GM23338 (cell line): ENCODE measurements around the gene ZGPAT. TPM values are rescaled to one million over a fixed set of nuclear protein-coding genes. Genes with fewer than 3 reads are reported as not detected.

Source experiments
- ATAC-seq: fragments of 200-7000 bp; cut with Tn5 transposase; 3 replicates; pipeline ENCODE4 v1.9.1; 2020
- DNase-seq: peaks from one replicate; pipeline ENCODE4 v3.0.0-alpha.2; 2015; ENCODE audit warnings: low spot score
- H2AFZ ChIP-seq: fragments of 200-600 bp; sonication (generic); 2 replicates; pipeline ENCODE4 v1.8.0; 2016; ENCODE audit warnings: antibody characterized with exemption, mild to moderate bottlenecking, moderate library complexity
- H3F3A ChIP-seq: fragments of 200-600 bp; sonication (generic); replicated peaks from 2 replicates; pipeline ENCODE4 v1.8.0; 2017; ENCODE audit warnings: antibody characterized with exemption, mixed run types, low read depth
- H3K27ac ChIP-seq: fragments of 200-600 bp; sonication (generic); 2 replicates; pipeline ENCODE4 v1.6.1; 2016; ENCODE audit warnings: low read depth
- H3K27me3 ChIP-seq: fragments of 200-600 bp; sonication (generic); 2 replicates; pipeline ENCODE4 v1.8.0; 2016; ENCODE audit warnings: mild to moderate bottlenecking, mixed run types, moderate library complexity; ENCODE audit not compliant: insufficient read depth
- H3K36me3 ChIP-seq: fragments of 200-600 bp; sonication (generic); 2 replicates; pipeline ENCODE4 v1.8.0; 2016; ENCODE audit warnings: mild to moderate bottlenecking; ENCODE audit not compliant: insufficient read depth
- H3K4me1 ChIP-seq: fragments of 200-600 bp; sonication (generic); 2 replicates; pipeline ENCODE4 v1.8.0; 2016; ENCODE audit warnings: mild to moderate bottlenecking, moderate library complexity; ENCODE audit not compliant: insufficient read depth
- H3K4me2 ChIP-seq: fragments of 200-600 bp; sonication (generic); 2 replicates; pipeline ENCODE4 v1.7.1; 2017; ENCODE audit warnings: mixed run types
- H3K4me3 ChIP-seq: fragments of 200-600 bp; sonication (generic); 2 replicates; pipeline ENCODE4 v1.6.1; 2016; ENCODE audit warnings: mixed run types
- H3K79me2 ChIP-seq: fragments of 200-600 bp; sonication (generic); replicated peaks from 2 replicates; pipeline ENCODE4 v1.8.0; 2017; ENCODE audit warnings: mild to moderate bottlenecking; ENCODE audit not compliant: insufficient read depth
- H3K9me2 ChIP-seq: fragments of 200-600 bp; sonication (generic); 2 replicates; pipeline ENCODE4 v1.8.0; 2017; ENCODE audit not compliant: insufficient read depth
- H4K20me1 ChIP-seq: fragments of 200-600 bp; sonication (generic); replicated peaks from 2 replicates; pipeline ENCODE4 v1.8.0; 2017; ENCODE audit warnings: mild to moderate bottlenecking; ENCODE audit not compliant: insufficient read depth
- H3K27ac Mint-ChIP-seq: 2 replicates; pipeline ENCODE4 v1.8.0; 2020; ENCODE audit warnings: inconsistent platforms, mild to moderate bottlenecking, moderate library complexity, mixed read lengths
- H3K27me3 Mint-ChIP-seq: 3 replicates; pipeline ENCODE4 v1.8.0; 2022; ENCODE audit warnings: low read depth, mild to moderate bottlenecking, moderate library complexity, mixed read lengths, inconsistent platforms; ENCODE audit not compliant: insufficient read depth, poor library complexity
- H3K36me3 Mint-ChIP-seq: 3 replicates; pipeline ENCODE4 v1.8.0; 2021; ENCODE audit warnings: low read depth, mild to moderate bottlenecking, inconsistent platforms, moderate library complexity, mixed read lengths
- H3K4me1 Mint-ChIP-seq: 3 replicates; pipeline ENCODE4 v1.8.0; 2020; ENCODE audit warnings: mild to moderate bottlenecking, inconsistent platforms, mixed read lengths
- H3K4me3 Mint-ChIP-seq: 3 replicates; pipeline ENCODE4 v1.8.0; 2021; ENCODE audit warnings: moderate library complexity, mild to moderate bottlenecking, inconsistent platforms, mixed read lengths
- H3K9me3 Mint-ChIP-seq: 3 replicates; pipeline ENCODE4 v1.8.0; 2020; ENCODE audit warnings: moderate library complexity, mild to moderate bottlenecking, inconsistent platforms, mixed read lengths
- EZH2phosphoT487 ChIP-seq: fragments of 200-600 bp; sonication (generic); IDR thresholded peaks from one replicate; pipeline ENCODE4 v1.8.1; 2018; ENCODE audit warnings: antibody characterized with exemption; ENCODE audit not compliant: unreplicated experiment
- ZNF114 ChIP-seq: fragments of 250-450 bp; sonication (Bioruptor Pico); IDR thresholded peaks from 2 replicates; pipeline ENCODE4 v1.5.0; 2020; ENCODE audit warnings: mild to moderate bottlenecking, moderate library complexity
- ZNF331 ChIP-seq: fragments of 250-450 bp; sonication (Bioruptor Pico); IDR thresholded peaks from 2 replicates; pipeline ENCODE4 v1.5.0; 2020; ENCODE audit warnings: low read depth, mild to moderate bottlenecking, moderate library complexity
- polyA plus RNA-seq: library from polyadenylated mRNA; unstranded; fragments of >200 nt; fragmentation: Nextera tagmentation; extraction: Ambion mirVana; gene quantifications from 2 replicates; pipeline ENCODE4 v1.2.1, GENCODE V29; 2016
- total RNA-seq: library from RNA; depleted of rRNA; stranded (reverse); fragments of >200 nt; shearing (Covaris generic); gene quantifications from 2 replicates; pipeline ENCODE4 v1.2.3, GENCODE V29; 2014
- TF ChIP-seq, protein P1 (sequence below): fragments of 250-450 bp; sonication (Bioruptor Pico); IDR thresholded peaks from 2 replicates; pipeline ENCODE4 v1.5.0; 2020; ENCODE audit warnings: mild to moderate bottlenecking, moderate library complexity

Gene ZGPAT
- total and polyA plus RNA-seq, 2 experiments from 2014 or later, result 25.0 to 39.2 TPM

DNA sequence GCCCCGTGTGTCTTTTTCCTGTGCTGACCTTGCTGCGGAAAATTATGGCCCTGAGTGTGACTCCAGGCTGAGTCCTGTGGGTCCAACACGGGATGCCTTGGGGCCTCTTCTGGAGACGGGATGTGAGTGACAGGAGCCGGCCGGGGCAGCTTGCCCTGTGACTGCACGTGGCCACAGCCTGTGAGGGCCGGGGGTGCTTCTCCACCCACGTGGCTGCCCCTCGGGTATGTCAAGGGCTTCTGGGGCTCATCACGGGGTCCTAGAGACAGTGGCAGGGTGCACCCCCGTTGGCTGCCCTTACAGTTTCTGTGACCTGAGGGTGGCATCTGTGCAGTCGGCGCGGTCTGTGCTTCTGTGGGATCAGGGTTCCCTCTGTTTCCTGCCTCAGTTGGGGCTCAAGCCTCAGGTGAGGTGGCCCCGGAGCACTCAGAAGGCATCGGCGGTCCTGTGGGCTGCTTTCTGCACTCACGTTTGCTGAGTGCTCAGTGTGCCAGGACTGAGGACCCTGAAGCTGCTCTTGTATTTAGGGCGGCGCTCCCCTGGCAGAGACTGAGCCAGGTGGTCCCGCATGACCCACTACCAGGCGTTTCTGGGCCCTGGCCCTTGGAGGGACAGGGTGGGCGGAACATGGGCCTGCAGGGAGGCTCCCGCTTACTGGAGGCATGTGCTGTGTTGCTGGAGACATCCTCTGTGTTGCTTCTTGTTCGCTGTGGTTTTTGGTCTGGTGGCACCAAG is 44.3 kb upstream of the ZGPAT start:
- Histone ChIP-seq H3K79me2 (peaks cover 8% of the 10 kb centered on the region), H3K4me1 (0 out of 2 replicates have a peak, but pooled peaks cover 7% of the 10 kb centered on the region)

More for the DNA sequence above, 44.3 kb upstream of the ZGPAT start:
- no peak overlapping the region for H2AFZ ChIP-seq
- H3K4me3 Mint-ChIP-seq, result no peak overlapping the region
- TF ChIP-seq ZNF331, result no peak
- TF ChIP-seq ZNF114, result no peak
- no peak for TF ChIP-seq EZH2phosphoT487
- TF ChIP-seq, protein P1, sequence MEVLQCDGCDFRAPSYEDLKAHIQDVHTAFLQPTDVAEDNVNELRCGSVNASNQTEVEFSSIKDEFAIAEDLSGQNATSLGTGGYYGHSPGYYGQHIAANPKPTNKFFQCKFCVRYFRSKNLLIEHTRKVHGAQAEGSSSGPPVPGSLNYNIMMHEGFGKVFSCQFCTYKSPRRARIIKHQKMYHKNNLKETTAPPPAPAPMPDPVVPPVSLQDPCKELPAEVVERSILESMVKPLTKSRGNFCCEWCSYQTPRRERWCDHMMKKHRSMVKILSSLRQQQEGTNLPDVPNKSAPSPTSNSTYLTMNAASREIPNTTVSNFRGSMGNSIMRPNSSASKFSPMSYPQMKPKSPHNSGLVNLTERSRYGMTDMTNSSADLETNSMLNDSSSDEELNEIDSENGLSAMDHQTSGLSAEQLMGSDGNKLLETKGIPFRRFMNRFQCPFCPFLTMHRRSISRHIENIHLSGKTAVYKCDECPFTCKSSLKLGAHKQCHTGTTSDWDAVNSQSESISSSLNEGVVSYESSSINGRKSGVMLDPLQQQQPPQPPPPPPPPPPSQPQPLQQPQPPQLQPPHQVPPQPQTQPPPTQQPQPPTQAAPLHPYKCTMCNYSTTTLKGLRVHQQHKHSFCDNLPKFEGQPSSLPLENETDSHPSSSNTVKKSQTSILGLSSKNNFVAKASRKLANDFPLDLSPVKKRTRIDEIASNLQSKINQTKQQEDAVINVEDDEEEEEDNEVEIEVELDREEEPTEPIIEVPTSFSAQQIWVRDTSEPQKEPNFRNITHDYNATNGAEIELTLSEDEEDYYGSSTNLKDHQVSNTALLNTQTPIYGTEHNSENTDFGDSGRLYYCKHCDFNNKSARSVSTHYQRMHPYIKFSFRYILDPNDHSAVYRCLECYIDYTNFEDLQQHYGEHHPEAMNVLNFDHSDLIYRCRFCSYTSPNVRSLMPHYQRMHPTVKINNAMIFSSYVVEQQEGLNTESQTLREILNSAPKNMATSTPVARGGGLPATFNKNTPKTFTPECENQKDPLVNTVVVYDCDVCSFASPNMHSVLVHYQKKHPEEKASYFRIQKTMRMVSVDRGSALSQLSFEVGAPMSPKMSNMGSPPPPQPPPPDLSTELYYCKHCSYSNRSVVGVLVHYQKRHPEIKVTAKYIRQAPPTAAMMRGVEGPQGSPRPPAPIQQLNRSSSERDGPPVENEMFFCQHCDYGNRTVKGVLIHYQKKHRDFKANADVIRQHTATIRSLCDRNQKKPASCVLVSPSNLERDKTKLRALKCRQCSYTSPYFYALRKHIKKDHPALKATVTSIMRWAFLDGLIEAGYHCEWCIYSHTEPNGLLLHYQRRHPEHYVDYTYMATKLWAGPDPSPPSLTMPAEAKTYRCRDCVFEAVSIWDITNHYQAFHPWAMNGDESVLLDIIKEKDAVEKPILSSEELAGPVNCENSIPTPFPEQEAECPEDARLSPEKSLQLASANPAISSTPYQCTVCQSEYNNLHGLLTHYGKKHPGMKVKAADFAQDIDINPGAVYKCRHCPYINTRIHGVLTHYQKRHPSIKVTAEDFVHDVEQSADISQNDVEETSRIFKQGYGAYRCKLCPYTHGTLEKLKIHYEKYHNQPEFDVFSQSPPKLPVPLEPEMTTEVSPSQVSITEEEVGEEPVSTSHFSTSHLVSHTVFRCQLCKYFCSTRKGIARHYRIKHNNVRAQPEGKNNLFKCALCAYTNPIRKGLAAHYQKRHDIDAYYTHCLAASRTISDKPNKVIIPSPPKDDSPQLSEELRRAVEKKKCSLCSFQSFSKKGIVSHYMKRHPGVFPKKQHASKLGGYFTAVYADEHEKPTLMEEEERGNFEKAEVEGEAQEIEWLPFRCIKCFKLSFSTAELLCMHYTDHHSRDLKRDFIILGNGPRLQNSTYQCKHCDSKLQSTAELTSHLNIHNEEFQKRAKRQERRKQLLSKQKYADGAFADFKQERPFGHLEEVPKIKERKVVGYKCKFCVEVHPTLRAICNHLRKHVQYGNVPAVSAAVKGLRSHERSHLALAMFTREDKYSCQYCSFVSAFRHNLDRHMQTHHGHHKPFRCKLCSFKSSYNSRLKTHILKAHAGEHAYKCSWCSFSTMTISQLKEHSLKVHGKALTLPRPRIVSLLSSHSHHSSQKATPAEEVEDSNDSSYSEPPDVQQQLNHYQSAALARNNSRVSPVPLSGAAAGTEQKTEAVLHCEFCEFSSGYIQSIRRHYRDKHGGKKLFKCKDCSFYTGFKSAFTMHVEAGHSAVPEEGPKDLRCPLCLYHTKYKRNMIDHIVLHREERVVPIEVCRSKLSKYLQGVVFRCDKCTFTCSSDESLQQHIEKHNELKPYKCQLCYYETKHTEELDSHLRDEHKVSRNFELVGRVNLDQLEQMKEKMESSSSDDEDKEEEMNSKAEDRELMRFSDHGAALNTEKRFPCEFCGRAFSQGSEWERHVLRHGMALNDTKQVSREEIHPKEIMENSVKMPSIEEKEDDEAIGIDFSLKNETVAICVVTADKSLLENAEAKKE, result no peak
- no peak overlapping the region for H3K4me3 ChIP-seq
- no peaks in the 10 kb centered on the region for H3K9me3 Mint-ChIP-seq
- H3K27ac Mint-ChIP-seq, result no peak overlapping the region
- no peak overlapping the region for H3K4me2 ChIP-seq
- no peaks in the 10 kb centered on the region for H3K9me2 ChIP-seq
- H3K27me3 Mint-ChIP-seq, result peaks cover 9% of the 10 kb centered on the region
- H3K27ac ChIP-seq, result no peak overlapping the region
- no peaks in the 10 kb centered on the region for H3K36me3 ChIP-seq
- H3K36me3 Mint-ChIP-seq, result peaks cover 55% of the 10 kb centered on the region
- H3K4me1 Mint-ChIP-seq, result peaks cover 14% of the 10 kb centered on the region
- peaks cover 4% of the 10 kb centered on the region; the same call in 1 of the 2 replicates for H3F3A ChIP-seq
- DNase-seq, result no peak
- no peaks in the 10 kb centered on the region; the same call in 1 of the 2 replicates for H4K20me1 ChIP-seq
- no peak for ATAC-seq
- H3K27me3 ChIP-seq, result no peaks in the 10 kb centered on the region
